Measurements from ENCODE around the gene TMPRSS5.

TMPRSS5 gene

GRCh38 chr11:113670149-113670830 lies 35.8 kb downstream of the TMPRSS5 start:
- DNase-seq (ENCODE audit: low read depth in 2 of 2), result no peak

- DNase-seq (ENCODE audit: low read depth in 2 of 2), result no peak
Measured at GRCh38 chr11:113668255-113668654, 37.9 kb downstream of the TMPRSS5 start.

- no peak for DNase-seq (ENCODE audit: low read depth in 2 of 2)
Measured at GRCh38 chr11:113667801-113668200, 38.3 kb downstream of the TMPRSS5 start.

- DNase-seq (ENCODE audit: low read depth in 2 of 2), result no peak
Measured at GRCh38 chr11:113666584-113666983, 39.5 kb downstream of the TMPRSS5 start.

GRCh38 chr11:113664981-113665710 lies 41.0 kb downstream of the TMPRSS5 start:
- no peak for DNase-seq (ENCODE audit: low read depth in 2 of 2)

- DNase-seq (ENCODE audit: low read depth in 2 of 2), result no peak
Measured at GRCh38 chr11:113664069-113664980, 41.8 kb downstream of the TMPRSS5 start.

- DNase-seq (ENCODE audit: low read depth in 2 of 2), result no peak
Measured at GRCh38 chr11:113663567-113663966, 42.5 kb downstream of the TMPRSS5 start.

- DNase-seq (ENCODE audit: low read depth in 2 of 2), result no peak
Measured at GRCh38 chr11:113655771-113656170, 50.3 kb downstream of the TMPRSS5 start.

GRCh38 chr11:113651023-113651422 lies 55.1 kb downstream of the TMPRSS5 start:
- no peak for DNase-seq (ENCODE audit: low read depth in 2 of 2)

- DNase-seq (ENCODE audit: low read depth in 2 of 2), result no peak
Measured at GRCh38 chr11:113649311-113649710, 56.8 kb downstream of the TMPRSS5 start.

- no peak for DNase-seq (ENCODE audit: low read depth in 2 of 2)
Measured at GRCh38 chr11:113647856-113648255, 58.3 kb downstream of the TMPRSS5 start.

GRCh38 chr11:113647108-113647507 lies 59.0 kb downstream of the TMPRSS5 start:
- no peak for DNase-seq (ENCODE audit: low read depth in 2 of 2)

GRCh38 chr11:113645593-113646349 lies 60.3 kb downstream of the TMPRSS5 start:
- no peak for DNase-seq (ENCODE audit: low read depth in 2 of 2)

GRCh38 chr11:113644605-113645004 lies 61.5 kb downstream of the TMPRSS5 start:
- no peak for DNase-seq (ENCODE audit: low read depth in 2 of 2)

- DNase-seq (ENCODE audit: low read depth in 2 of 2), result no peak
Measured at GRCh38 chr11:113643701-113644100, 62.4 kb downstream of the TMPRSS5 start.

- DNase-seq (ENCODE audit: low read depth in 2 of 2), result no peak
Measured at GRCh38 chr11:113643006-113643585, 63.0 kb downstream of the TMPRSS5 start.

GRCh38 chr11:113642090-113642489 lies 64.0 kb downstream of the TMPRSS5 start:
- DNase-seq (ENCODE audit: low read depth in 2 of 2), result no peak

- DNase-seq (ENCODE audit: low read depth in 2 of 2), result no peak
Measured at GRCh38 chr11:113638376-113638775, 67.7 kb downstream of the TMPRSS5 start.

- no peak for DNase-seq (ENCODE audit: low read depth in 2 of 2)
Measured at GRCh38 chr11:113637636-113638035, 68.5 kb downstream of the TMPRSS5 start.
